ENCODE results near the gene SLC25A53.
"Not testable (repeated sequence)": the region's sequence is repeated elsewhere in the genome, so short reads cannot be mapped to it uniquely, and the experiment has no call there.

The SLC25A53 gene

DNA sequence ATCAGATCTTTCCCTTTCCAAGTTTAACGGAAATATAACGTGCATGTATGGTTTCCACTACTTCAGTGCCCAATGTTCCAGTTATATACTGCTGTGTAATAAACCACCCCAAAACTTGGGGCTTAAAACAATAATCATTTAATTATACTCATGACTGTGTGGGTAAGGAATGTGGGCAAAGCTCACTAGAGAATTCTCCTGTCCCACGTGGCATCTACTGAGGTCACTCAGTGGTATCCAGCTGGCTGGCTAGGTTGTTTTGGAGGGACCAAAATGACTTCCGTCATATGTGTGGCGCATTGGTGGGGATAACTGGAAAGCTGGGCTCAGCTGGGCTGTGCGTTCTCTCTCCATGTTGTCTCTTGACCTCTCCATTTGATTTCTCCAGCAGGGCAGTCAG is 26.0 kb downstream of the SLC25A53 start:
- no peak for DNase-seq

DNA sequence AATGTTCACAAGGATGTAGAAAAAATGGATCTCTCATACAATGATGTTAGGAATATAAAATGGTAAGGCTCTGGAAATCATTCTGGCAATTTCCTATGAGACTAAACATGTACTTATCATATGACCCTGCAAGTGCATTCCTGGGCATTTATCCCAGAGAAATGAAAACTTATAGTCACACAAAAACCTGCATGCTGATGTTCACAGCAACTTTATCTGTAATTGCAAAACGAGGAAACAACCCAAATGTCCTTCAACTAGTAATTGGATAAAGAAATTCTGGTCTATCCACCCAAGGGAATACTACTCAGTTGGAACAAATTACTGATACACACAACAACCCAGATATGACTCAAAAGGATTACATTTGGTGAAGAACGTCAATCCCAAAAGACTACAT is 30.0 kb downstream of the SLC25A53 start:
- no peak for DNase-seq

DNA sequence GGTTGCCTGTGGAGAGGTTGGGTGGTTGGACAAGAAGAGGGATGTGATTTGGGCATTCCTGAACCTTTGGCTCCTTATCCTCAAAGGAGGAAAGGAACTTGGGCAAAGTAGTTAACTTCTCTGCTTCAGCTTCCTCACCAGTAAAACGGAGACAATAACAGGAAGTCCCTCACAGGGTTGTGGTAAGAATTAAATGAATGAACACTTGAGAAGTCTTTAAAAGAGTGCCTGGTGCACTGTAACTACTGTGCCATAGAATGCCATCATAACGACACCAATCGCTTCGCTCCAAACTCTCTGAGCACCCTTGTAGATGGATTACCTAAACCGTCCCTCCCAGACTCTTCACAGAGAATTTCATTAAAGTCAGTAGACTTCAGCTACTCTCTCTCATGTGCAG is 34.0 kb downstream of the SLC25A53 start:
- DNase-seq, result no peak

DNA sequence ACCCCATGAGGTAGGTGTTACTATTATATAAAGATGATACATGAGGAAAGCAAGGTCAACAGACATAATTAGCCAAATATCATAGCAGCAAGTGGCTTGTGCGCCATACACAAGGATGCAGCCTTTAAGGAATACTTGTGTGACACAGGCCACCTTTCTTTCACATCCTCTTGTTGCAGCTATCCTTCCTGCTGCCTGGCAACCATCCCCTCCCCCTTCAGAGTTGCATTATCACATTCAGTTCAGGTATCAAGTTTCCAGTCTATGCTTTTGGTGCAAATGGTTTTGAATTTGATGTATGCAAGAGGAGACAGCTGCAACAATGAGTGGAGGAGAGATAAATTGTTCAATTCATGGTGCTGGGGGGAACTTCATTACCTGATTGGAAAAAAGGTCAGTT is 38.0 kb downstream of the SLC25A53 start:
- no peak for DNase-seq

DNA sequence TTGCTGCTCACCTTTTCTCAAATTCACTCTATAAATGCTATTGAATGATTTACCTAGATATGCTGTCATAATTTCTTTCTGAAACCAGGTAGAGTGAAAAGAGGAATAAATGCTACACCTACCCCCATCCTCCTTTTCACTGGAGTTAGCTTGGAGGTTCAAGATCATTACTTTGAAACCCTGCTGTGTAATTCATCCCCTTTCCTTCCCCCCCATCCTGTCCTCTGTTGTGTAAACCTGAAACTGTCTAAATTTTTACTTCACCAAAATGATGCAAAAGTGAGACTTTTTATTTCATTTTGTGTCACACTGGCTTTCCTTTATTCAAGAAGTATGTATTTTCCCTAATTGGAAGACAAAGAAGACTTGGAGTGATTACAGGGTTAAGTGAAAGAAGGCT is 39.0 kb downstream of the SLC25A53 start:
- no peak for DNase-seq

DNA sequence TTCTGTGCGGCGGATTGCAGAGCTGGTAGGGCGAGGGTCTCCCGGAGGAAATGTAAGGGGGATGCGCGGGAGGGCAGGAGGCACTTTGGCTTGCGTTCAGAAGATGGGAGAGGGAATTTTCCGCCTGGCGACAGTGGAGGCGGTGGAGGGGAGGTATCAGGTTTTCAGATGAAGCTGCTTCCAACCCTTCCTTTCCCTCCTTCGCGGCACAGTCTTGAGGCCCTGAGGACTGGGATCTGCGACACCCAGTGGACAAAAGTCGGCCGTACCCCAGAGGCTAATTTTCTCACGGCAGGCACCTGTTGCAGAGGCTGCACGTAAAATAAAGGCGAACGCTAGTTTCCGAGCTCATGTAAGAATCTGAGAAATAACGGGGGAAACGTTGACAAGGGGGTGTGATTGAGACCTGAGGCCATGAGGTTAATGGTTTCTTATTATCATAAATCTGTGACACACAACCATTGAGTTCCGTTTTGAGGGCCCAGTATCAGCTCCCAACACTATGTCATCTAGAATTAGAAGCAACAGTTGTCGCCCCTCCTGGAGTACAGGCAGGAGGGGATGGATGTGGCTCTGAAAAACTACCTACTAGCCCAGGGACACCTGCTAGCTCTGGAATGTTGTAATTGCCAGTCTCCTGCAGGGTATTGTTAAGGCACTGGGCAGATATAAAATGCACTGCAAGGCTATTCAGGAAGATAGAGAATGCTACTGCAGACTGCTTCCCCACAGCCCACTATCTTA is 43.4 kb downstream of the SLC25A53 start:
- peak; percentile 22 for DNase-seq

DNA sequence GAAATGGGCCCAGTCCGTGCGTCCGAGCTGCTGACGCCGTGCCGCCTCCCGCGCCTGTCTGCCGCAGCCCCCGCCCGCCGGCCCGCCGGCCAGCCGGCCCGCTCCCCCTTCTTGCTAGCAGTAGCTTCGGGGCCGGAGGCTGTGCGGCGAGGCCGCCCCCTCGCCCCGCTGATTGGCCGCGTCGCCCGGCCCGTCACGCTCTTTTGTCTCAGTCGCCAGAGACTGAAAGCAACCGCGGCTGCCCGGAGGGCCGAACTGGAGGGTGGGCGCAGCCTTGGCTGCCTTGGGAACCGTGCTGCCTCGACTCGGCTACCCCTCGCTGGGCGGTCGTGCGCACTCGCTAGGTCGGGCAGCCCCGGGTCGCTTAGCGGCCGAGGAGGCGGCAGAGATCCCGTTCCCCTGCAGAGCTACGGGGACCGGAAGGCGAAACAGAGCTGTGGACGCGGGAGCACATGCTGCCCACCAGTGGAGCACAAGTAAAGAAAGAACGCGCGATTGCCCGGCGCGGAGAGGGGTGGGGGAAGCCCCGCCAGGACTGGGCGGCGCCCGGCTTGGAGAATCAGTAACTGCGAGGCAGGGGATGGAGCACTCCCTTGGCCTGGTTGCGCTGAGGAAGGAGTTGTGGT is 44.4 kb downstream of the SLC25A53 start, which contains the start of gene ZCCHC18:
ZCCHC18 (plus strand) TSS at position 198 of the 626 bp plus-strand sequence. CDS start 1,589 bp downstream, outside the sequence.
- DNase-seq, result peak; percentile 5

DNA sequence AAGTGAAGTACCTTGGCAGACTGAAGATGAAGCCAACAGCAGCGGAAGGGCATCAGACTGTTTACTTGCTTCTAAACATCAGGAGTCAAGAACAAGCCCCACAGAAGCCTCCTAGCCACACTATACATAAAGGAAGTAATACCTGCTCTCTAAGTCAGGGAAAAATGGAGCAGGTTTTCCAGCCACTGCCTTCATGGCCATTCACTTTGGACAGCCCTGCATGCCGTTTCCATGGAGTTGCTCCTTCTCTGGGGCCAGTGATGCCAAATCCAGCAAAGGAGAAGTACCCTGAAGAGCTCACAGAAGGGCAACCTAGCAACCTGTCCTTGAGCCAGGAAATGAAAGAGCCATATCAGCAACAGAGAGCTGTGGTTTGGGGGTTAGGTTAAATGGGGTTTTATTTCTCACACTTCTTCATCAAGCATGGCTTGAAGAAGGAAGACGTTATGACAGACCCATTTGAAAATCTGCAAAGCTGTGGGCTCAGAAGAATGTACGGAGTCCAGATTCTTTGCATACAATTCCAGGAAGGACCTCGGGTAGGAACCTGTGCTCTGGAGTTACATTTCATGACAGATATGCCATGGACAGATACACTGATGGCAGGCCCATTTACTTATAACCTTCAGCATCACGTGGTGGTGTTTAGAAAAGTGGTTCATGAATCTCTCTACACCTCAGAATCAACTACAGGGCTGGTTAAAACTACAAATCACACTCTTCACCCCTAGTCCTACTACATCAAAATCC is 46.1 kb downstream of the SLC25A53 start:
- DNase-seq, result not testable (repeated sequence)

DNA sequence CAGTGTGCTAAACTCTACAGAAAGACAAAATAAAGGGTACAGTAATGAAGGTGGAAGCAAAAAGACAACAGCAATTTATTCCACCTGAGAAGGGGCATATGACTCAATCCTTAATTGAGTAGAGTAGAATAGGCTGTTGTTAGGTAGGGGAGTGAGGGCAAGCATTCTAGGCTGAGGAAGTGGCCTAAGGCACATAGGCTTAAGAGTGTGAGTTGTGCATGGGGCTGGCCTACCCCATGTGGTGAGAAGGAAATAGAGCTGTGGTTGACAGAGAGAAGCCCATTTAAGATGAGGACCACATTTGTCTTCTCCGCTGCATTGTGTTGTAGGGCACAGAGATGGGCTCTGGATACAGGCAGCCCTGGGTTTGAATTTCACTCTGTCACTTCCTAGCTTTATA is 47.9 kb downstream of the SLC25A53 start:
- DNase-seq, result no peak

DNA sequence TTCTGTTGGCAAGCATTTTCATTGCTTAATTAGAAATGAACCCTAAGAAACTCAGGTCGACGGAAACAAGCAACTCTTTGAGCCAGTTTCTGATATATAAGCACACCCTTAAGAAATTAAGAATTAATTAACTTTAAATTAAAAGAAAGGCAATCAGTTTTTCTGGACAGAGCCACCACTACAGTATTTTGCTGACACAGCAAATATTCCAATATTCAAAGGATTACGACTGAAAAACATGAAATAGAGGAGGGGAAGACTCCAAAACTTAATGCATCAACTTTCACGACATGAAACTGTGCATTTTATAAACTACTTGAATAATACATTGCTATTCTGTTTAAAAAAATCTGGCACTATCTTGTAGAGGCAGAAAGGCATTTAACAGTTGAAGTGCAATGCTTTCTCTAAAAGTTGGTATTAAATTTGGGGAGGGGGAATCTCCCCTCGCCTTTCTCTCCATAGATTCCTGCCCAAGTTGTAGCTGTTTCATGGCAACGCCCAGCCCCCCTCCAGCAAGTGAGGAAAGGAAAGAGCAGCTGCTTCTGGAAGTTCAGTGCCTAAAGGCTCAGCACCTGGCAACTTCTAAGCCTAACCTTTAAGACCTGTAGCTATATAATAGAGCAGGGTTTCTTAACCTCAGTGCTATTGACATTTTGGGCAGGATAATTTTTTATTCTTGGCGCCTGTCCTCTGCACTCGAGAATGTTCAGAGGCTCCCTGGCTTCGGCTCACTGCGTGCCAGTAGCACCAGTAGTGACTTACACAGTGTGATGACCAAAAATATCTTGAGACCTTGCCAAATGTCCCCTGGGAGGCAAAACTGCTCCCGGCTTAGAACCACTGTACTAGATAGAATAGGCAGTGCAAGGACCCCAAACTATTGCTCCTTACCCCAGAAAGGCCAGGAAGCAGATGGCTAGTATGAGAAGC is 51.2 kb downstream of the SLC25A53 start:
- no peak for DNase-seq

DNA sequence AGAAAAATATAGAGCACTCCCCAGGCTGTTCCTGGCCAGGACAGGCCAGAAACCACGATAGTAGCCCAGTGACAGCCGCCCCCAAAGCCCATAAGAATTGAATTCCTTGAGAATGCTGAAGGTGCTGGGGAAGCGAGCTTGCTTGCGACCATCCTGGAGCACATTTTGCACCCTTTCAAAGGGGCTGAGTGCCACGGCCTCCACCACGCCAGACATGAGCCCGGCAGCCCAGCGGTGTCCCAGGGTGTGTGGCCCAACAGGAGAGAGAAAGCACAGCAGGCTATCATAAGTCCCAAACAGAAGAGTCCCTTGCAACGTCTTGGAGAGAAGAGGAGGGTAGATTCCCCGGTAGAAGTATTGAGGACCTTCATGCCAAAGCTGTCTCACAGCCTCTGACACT is 52.1 kb downstream of the SLC25A53 start:
- no peak for DNase-seq

DNA sequence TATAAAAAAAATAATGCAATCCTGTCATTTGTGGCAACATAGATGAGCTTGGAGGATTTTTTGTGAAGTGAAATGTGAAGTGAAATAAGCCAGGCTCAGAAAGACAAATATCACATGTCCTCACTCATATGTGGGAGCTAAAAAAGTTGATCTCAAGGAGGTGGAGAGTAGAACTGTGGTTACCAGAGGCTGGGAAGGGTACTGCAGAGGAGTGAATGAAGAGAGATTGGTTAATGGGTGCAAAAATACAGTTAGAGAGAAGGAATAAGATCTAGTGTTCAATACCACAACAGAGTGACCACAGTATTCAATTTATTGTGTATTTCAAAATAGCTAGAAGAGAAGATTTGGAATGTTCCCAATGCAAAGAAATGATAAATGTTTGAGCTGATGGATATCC is 57.9 kb downstream of the SLC25A53 start:
- no peak for DNase-seq

DNA sequence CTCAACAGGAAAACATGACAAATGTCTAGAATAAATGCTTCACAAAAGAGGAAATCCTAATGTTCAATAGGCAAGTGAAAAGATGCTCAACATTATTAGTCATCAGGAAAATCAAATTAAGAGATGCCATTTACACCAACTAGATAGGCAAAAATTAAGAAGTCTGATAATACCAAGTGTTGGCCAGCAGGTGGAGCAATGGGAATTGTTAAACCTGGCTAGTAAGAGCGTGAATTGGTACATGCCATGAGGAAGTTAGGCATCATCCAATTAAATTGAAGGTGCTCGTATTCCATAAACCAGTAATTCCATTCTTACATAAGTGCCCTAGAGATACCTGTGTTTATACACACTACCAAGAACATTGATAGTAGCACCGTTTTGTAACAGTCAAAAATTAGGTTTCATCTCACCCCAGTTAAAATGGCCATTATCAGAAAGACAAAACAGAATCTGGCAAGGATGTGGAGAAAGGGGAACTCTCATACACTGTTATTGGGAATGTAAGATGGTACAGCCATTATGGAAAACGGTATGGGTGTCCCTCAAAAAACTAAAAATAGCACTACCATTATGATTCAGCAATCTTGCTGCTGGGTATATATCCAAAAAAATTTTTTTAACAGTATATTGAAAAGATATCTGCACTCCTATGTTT is 58.5 kb downstream of the SLC25A53 start:
- DNase-seq, result peak; percentile 70

DNA sequence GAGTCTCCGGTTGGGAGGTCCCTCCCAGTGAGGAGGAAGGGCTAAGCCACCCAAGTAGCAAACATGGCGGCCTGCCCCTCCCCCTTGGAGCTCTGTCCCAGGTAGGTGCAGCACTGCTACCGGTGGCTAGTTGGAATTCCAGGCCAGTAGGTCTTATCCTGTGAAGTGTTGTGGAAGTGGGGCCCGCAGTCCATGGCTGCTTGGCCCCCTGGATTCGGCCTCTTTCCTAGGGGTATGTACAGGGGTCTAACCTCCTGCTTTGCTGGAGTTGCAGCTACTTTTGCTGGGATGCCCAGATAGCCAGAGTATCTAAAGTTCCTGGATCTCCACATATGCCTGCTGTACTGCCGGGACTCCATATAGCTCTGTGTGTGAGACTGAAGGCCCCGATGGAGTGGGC is 70.9 kb downstream of the SLC25A53 start:
- DNase-seq, result no peak

DNA sequence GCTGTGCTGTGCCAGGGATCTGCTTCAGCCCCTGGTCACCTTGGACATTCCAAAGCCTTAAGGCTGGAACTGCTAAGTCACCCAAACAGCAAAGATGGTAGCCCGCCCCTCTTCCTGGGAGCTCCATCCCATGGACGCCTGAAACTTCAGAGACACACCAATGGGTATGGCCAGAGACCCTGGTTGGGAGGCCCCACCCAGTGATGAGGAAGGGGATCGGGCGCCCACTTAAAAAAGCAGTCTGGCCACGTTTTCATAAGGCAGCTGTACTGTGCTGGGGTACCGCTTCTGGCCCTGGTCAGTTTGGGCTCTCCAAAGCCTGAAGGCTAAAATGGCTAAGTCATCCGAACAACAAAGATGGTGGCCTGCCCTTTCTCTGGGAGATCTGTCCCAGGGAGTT is 71.3 kb downstream of the SLC25A53 start:
- no peak for DNase-seq

DNA sequence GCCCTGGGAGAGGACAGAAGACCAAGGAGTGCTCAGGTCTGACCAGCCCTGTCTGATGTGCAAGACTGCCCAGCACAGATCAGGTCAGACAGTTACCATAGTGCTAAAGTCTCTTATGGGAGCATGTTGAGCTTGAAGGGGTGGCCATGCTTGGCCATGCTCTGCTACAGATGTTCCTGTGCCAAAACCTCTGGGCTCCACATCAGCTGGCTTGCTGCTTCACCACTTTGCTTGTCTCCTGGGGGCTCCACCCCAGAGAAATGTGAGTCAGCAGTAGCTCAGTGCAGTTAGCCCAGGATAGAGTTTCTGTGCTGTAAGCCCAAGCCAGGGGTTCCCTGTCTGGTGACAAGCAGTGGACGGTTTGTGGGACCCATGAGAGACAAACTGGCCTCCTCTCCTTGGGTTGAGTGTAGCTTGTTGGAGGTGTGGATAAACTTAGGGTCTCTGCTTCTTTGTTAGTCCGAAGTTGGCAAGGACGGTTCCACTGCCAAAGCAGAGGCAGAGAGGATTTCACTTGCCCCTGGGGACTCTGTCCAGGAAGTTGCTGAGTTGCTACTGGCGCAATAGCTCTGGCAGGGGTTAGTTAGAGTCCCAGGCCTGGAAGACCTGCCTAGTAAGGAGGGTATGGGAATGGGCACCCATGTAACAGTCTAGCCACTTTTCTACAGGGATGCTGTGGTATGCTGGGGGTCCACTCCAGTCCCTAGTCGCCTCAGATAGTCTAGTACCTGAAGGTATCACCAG is 72.1 kb downstream of the SLC25A53 start:
- no peak for DNase-seq

DNA sequence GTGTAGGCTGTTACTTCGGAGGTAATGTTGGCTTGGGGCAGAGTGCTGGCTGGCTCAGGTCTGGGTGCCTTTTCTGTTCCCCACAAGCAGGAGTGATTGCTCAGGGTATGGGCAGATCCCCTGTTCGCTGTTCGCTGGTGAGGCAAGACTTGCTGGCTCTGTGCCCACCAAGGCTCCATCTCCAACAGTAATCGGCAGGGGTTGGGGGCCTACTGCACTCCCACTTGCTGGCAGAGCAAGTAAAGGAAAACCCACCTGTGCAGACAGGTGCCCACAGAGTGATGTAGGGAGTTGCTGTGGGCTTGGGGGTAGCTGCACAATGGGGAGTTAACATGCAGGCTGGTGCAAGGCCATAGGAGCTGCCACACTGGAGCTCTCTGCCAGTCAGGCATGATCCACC is 72.7 kb downstream of the SLC25A53 start:
- DNase-seq, result no peak

DNA sequence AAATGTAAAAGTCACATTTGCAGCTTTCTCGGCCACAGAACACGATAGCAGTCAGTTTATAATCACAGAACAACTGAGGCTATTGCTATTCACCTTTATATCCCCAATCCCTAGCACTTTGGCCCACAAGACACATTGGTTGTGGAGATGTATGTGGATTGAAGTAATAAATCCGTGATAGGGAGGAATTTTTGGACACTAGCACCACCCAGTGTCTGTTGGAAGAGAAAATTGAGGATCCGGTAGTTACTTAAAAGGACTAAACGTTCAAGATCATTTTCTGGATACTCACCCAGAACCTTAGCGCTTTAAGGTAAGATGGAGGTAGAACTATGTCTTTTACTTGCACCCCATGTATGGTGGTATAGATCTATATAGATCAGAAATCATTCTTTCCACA is 79.0 kb downstream of the SLC25A53 start:
- DNase-seq, result not testable (repeated sequence)

DNA sequence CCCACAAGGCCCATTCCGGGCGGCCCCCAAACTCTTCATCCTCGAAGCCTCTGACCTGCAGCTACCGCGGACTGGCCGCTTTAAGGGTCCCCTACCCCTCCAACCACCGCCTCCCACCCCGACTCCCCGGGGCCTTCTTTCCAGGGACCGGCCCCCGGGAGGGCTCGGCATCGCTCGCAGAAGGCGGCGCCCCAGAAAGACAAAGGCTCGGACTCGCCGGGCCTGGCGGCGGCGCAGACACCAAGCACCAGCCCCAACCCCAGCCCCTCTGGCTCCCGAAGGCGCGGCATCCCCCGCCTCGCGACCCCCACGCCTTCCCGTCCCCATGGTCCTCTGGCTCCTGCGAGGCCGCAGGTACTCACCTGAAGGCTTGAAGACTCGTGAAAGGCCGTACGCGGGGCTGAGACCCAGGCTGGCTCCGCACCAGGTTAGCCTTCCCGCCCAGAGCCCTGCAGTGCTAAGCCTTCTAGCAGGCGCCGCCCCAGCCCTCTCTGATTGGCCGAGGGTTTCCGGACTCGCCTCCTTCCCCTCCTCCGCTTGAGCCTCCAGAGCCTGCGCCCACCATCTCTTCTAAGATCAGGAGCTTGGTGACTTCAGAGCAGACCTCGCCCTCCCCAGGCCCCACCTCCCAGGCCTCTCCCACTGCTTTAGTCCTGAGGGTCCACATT is 80.9 kb downstream of the SLC25A53 start, which contains the start of gene TMSB15C:
TMSB15C (minus strand) TSS at position 459 of the 668 bp plus-strand sequence.
- DNase-seq, result not testable (repeated sequence)

DNA sequence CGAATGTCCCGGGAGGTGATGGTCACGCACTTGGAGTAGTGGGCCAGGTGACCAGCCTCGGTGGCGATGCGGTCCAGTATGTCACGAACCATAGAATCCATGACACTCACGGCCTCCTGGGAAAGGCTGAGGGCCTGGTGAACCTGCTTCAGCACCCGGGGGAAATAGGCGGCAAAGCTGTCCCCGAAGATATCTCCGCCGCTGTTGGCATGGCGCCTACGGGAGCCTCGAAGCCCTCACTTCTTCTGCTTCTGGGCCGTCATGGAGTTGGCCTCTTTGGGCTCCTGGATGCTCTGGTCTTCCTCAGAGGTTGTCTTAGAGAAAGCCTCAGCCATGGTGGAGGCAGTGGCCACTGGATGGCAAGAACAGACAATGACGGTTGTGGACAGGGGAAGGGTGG is 94.2 kb downstream of the SLC25A53 start:
- not testable (repeated sequence) for DNase-seq

DNA sequence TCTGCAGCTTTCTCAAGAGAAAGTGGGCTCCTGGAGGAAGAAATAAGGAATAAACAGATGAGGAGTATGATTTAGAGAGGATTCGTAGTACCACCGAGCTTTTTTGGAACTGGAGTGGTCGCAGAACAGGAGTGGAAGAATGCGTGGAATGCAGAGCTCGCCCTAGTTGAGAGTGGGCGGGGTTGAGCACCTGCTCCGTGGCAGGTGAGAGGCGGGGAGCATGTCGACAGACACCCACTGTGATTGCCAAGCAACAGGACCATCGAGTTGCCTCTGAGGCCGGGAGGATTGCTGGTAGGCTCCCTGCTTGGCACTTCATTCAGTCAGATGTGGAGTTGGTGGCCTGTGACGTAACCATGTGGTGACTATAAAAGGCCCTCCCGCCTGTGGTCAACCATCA is 101.9 kb downstream of the SLC25A53 start:
- not testable (repeated sequence) for DNase-seq

Data from NCI-H1694 treated with DMSO at 0.1 percent for 48 hours (cell line).